Gastroesophageal sphincter (tissue), 4 donors: Measurements from ENCODE around the gene NOTCH2. TPM values are rescaled to one million over a fixed set of nuclear protein-coding genes. Genes with fewer than 3 reads are reported as not detected.

Experiments
- ATAC-seq: fragments of 150-250 bp; one replicate; pipeline ENCODE4 v1.9.1; 2016; ENCODE audit warnings: mild to moderate bottlenecking, moderate library complexity
- H3K27ac ChIP-seq, 4 donors: fragments of 200-600 bp; sonication (generic) in 3 of 4; 1 replicate in 3 of 4; 2 replicates in 1 of 4; pipeline ENCODE4 v1.5.1; 2016 to 2019
- H3K27me3 ChIP-seq: fragments of 200-600 bp; sonication (generic); one replicate; pipeline ENCODE4 v1.5.1; 2019
- H3K36me3 ChIP-seq, 2 donors: fragments of 200-600 bp; sonication (generic); one replicate each; pipeline ENCODE4 v1.5.1; 2019; ENCODE audit warnings: control low read depth in 1 of 2
- H3K4me1 ChIP-seq, 3 donors: fragments of 200-600 bp; sonication (generic); 1 replicate in 2 of 3; 2 replicates in 1 of 3; pipeline ENCODE4 v1.5.1; 2016 to 2019; ENCODE audit warnings: control low read depth in 2 of 3
- H3K4me3 ChIP-seq, 2 donors: fragments of 200-600 bp; sonication (generic); one replicate each; pipeline ENCODE4 v1.5.1; 2019; ENCODE audit warnings: mild to moderate bottlenecking in 1 of 2, moderate library complexity in 1 of 2
- H3K9me3 ChIP-seq, 3 donors: fragments of 200-600 bp; sonication (generic); one replicate each; pipeline ENCODE4 v1.5.1; 2017 to 2019; ENCODE audit warnings: control low read depth in 2 of 3
- EP300 ChIP-seq: sonication (generic); formaldehyde crosslinking; IDR thresholded peaks from one replicate; pipeline ENCODE4 v1.6.1; 2017; ENCODE audit warnings: antibody characterized with exemption, mild to moderate bottlenecking
- POLR2A ChIP-seq, 2 donors: fragments of 450-650 bp; IDR thresholded peaks; one replicate each; pipeline ENCODE4 v1.6.1; 2017; ENCODE audit warnings: antibody characterized with exemption in 2 of 2, mild to moderate bottlenecking in 2 of 2, moderate library complexity in 1 of 2
- POLR2AphosphoS5 ChIP-seq: sonication (generic); formaldehyde crosslinking; IDR thresholded peaks from one replicate; pipeline ENCODE4 v1.6.1; 2017; ENCODE audit warnings: antibody characterized with exemption
- WGBS, 2 donors: methylation state at CpG; one replicate each; pipeline ENCODE4 v1.1.5; 2018; ENCODE audit warnings: low coverage in 1 of 2; 5-methylcytosine and 5-hydroxymethylcytosine counted together
- total RNA-seq, 4 donors: library from RNA; depleted of rRNA; stranded (reverse); fragments of >200 nt; gene quantifications; one replicate each; pipeline ENCODE4 v1.1.0, GENCODE V29; 2016
- TF ChIP-seq, protein P1 (sequence below), 4 experiments: fragments of 200-600 bp in 2 of 4; fragments of 450-650 bp in 2 of 4; sonication (generic) in 1 of 4; IDR thresholded peaks; one replicate each; pipeline ENCODE4 v1.5.1; 2017 to 2019; ENCODE audit warnings: antibody characterized with exemption in 4 of 4, mild to moderate bottlenecking in 2 of 4, moderate library complexity in 2 of 4

NOTCH2 gene
- total RNA-seq, 4 donors from 2014 or later = 79.8 to 150 (median 105) TPM

DNA sequence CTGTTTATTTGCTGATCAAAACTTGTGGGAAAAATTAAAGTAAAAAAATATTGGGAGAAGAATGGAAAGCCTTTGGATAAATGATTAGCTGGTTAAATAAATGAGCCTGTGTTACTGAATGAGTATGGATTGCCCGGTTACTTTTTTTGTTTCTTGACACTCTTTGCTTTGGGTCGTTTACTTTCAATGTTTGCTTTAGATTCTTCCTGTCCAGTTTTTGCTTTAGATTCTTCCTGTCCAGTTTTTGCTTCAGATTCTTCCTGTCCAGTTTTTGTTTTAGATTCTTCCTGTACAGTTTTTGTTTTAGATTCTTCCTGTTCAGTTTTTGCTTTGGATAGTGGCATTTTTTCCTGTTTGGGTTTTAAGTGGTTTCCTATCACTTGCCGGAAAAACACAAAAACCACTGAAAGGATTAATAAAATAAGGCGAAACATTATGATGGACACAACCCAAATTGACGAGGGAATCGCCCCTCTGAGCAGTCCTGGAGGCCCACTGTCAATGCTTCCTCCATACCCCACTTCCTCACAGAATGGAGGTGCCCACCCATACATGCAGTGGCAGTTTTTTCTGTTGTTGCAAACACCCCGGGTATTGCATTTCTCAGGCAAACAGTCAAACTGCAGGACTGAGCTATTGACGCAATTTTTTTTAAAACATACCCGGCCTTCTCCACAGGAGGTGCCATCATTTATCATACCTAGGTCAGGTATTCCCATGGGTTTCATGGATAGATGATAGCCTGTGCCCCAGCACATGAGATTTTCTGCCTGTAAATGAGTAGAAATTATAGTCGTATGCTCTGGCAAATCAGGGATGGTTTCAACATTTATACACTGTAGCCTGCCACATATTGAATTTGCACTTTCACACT is 175.4 kb downstream of the NOTCH2 start:
- H3K9me3 ChIP-seq = no peaks in the 10 kb centered on the region
- H3K4me1 ChIP-seq = no peaks in the 10 kb centered on the region
- no peak for ATAC-seq
- WGBS, 2 donors = 62 to 87% methylated on average over 8 to 9 of the region's 10 CpGs
- no peak overlapping the region for H3K4me3 ChIP-seq
- H3K27ac ChIP-seq = no peak overlapping the region
- no peak for TF ChIP-seq POLR2AphosphoS5
- TF ChIP-seq, protein P1, sequence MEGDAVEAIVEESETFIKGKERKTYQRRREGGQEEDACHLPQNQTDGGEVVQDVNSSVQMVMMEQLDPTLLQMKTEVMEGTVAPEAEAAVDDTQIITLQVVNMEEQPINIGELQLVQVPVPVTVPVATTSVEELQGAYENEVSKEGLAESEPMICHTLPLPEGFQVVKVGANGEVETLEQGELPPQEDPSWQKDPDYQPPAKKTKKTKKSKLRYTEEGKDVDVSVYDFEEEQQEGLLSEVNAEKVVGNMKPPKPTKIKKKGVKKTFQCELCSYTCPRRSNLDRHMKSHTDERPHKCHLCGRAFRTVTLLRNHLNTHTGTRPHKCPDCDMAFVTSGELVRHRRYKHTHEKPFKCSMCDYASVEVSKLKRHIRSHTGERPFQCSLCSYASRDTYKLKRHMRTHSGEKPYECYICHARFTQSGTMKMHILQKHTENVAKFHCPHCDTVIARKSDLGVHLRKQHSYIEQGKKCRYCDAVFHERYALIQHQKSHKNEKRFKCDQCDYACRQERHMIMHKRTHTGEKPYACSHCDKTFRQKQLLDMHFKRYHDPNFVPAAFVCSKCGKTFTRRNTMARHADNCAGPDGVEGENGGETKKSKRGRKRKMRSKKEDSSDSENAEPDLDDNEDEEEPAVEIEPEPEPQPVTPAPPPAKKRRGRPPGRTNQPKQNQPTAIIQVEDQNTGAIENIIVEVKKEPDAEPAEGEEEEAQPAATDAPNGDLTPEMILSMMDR (IDR thresholded peaks at IDR 0.05) = no peak
- no peak for TF ChIP-seq POLR2A (IDR thresholded peaks at IDR 0.05)
- no peak for TF ChIP-seq EP300
- no peaks in the 10 kb centered on the region for H3K36me3 ChIP-seq
- peaks cover 16% of the 10 kb centered on the region for H3K27me3 ChIP-seq

- ATAC-seq = no peak
- WGBS, 2 donors = 80 to 94% methylated on average over 4 to 5 of the region's 6 CpGs
- no peak for TF ChIP-seq POLR2AphosphoS5
- no peak for TF ChIP-seq EP300
- TF ChIP-seq POLR2A (IDR thresholded peaks at IDR 0.05) = no peak
- TF ChIP-seq, protein P1 (IDR thresholded peaks at IDR 0.05) = no peak
These were observed 176.1 kb downstream of the NOTCH2 start for GRCh38 chr1:119893238-119893791.

DNA sequence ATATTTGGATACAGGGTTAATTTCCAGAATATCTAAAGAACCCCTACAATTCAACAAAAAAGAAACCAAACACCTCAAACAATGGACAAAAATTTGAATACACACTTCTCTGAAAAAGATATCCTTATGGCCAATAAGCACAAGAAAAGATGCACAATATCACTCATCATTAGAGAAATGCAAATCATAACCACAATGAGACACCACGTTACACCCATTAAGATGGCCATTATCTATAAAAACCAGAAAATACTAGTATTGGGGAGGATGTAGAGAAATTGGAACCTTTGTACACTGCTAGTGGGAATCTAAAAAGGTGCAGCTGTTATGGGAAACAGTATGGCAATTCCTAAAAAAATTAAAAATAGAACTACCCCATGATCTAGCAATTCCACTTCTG is 178.1 kb downstream of the NOTCH2 start:
- peaks cover 10% of the 10 kb centered on the region for H3K27me3 ChIP-seq
- no peak for ATAC-seq
- TF ChIP-seq POLR2AphosphoS5 = no peak
- no peak for TF ChIP-seq EP300
- TF ChIP-seq POLR2A (IDR thresholded peaks at IDR 0.05) = no peak
- TF ChIP-seq, protein P1 (IDR thresholded peaks at IDR 0.05) = no peak
- peaks cover 0 to 7% (median 0%) of the 10 kb centered on the region in 3 donors for H3K9me3 ChIP-seq
- H3K4me1 ChIP-seq = no peaks in the 10 kb centered on the region
- no peaks in the 10 kb centered on the region for H3K36me3 ChIP-seq
- 73 to 90% methylated on average over 1 of the region's 1 CpG for WGBS, 2 donors
- no peak overlapping the region for H3K4me3 ChIP-seq
- H3K27ac ChIP-seq = no peak overlapping the region

More at GRCh38 chr1:119893238-119893791, 176.1 kb downstream of the NOTCH2 start:
- H3K4me1 ChIP-seq = no peaks in the 10 kb centered on the region
- no peak overlapping the region for H3K4me3 ChIP-seq
- H3K27me3 ChIP-seq = peaks cover 16% of the 10 kb centered on the region
- H3K9me3 ChIP-seq = no peaks in the 10 kb centered on the region
- H3K27ac ChIP-seq = no peak overlapping the region
- no peaks in the 10 kb centered on the region for H3K36me3 ChIP-seq

DNA sequence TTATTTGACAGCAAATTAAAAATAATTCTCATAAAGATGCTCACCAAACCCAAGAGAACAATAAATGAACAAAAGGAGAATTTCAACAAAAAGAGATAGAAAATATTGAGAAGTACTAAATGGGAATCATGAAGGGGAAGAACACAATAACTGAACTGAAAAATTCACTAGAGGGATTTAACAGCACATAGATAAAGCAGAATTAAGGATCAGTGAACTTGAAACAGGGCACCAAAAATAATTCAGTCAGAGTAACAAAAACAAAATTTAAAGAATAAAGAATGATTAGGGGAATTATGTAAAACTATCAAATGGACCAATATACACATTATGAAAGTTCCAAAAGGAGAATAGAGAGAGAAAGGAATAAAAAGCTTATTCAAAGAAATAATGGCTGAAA is 181.0 kb downstream of the NOTCH2 start:
- H3K4me1 ChIP-seq = no peaks in the 10 kb centered on the region
- no peak for ATAC-seq
- H3K4me3 ChIP-seq = no peak overlapping the region

More for the DNA sequence above, 181.0 kb downstream of the NOTCH2 start:
- no peak overlapping the region for H3K27ac ChIP-seq
- H3K27me3 ChIP-seq = no peaks in the 10 kb centered on the region
- TF ChIP-seq EP300 = no peak
- TF ChIP-seq, protein P1 (IDR thresholded peaks at IDR 0.05) = no peak
- no peak for TF ChIP-seq POLR2A (IDR thresholded peaks at IDR 0.05)
- TF ChIP-seq POLR2AphosphoS5 = no peak
- H3K9me3 ChIP-seq = peaks cover 0 to 7% (median 0%) of the 10 kb centered on the region in 3 donors
- no peaks in the 10 kb centered on the region for H3K36me3 ChIP-seq
